OCI-M2 (cell line): ENCODE data around the gene CLEC5A.
"Not testable (repeated sequence)": the region's sequence is repeated elsewhere in the genome, so short reads cannot be mapped to it uniquely, and the experiment has no call there.

Experiments used
- DNase-seq: peaks from one replicate; lab custom pipeline; 2025; ENCODE audit not compliant: unreplicated experiment; lab: John Stamatoyannopoulos, UW

Gene CLEC5A

DNA sequence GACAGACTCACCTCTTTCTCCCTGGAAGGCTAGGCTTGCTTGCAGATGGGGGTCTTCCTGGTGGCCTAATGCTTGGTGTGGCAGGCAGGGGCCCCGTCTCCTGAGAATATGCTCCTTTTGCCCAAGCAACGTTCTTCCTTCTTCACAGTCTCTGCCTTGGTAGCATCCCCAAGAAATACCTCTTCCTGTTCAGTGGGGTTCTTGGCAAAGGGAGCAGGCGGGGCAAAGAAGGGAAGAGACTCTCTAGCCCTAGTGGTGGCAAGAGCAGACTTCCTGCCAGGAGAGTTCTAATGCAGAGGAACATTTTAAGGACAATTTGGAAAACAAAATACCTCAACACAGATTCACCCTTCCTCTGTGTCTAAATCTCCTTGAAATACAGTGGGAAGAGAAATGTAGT, at the start of gene CLEC5A:
Gene CLEC5A, minus strand, starts transcription at position 179 of the 400 bp plus-strand sequence. CDS start 682 bp downstream, outside the sequence.
- DNase-seq: no peak

GRCh38 chr7:141993354-141993753, 46.6 kb upstream of the CLEC5A start:
- no peak for DNase-seq

DNA sequence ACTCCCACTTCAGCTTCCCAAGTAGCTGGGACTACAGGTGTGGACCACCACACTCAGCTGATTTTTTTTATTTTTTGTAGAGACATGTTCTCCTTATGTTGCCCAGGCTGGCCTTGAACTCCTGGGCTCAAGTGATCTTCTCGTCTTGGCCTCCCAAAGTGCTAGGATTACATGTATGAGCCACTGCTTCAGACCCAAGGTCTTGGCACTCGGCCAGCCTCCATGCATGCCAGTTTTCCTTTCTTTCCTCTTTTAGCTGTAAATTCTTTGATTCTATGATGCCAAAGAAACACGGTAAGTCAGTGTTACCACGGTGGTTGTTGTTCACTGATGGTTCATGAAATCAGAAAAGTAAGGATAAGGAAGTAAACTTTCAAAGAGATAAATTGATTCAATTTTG, 45.9 kb upstream of the CLEC5A start:
- DNase-seq: no peak

DNA sequence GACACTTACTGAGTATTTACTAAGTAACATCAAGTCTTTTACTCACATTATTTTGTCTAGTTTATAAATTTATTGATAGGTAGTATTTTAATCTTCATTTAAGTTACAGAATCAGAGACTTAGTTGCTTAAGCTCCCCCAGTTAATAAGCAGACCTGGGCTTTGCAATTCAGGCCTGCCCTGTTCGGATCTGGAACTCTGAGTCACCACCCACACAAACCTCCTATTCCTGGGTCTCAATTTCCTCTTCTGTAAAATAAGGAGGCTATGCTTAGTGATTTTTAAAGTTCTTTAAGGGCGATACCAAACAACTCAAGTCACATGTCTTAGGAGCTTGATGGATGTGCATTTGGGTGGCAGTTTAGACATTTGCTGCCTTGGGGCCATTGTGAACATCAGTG, 45.4 kb upstream of the CLEC5A start:
- no peak for DNase-seq

- DNase-seq: no peak
Measured at GRCh38 chr7:141991140-141991539, 44.4 kb upstream of the CLEC5A start.

DNA sequence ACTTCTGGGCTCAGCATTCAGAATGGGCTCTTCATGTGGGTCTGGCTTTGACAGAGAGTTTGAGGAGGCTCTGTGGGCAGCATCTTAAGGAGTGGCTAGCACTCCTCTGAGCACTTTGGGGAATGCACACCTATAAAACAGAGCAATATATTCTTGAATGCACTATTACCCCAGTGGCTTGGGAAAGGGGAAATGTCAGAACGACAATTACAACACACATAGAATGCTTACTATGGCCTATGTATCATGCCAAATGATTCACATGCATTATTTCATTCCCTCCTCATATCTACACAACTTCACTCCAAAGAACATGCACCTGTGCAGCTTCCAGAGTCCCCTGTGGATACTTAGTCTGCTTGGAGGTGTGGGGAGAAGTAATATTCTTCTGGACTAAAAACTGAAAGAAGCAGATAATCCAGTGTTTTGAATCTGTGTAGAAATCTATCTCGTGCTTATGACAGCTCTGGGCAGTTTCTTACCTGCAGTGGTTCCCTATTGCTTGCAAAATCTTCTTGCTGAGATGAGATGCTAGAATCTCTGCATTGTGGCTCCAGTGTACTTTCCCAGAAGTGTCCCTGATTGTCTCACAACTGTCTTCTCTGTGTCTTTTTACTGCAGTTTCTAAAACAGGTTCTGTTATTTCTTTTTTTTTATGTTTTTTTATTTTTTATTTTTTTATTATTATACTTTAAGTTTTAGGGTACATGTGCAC, 43.4 kb upstream of the CLEC5A start:
- no peak for DNase-seq

- not testable (repeated sequence) for DNase-seq
Measured at GRCh38 chr7:141987803-141988202, 41.0 kb upstream of the CLEC5A start.

- no peak for DNase-seq
Measured at GRCh38 chr7:141986923-141987322, 40.1 kb upstream of the CLEC5A start.

- not testable (repeated sequence) for DNase-seq
Measured at GRCh38 chr7:141985926-141986325, 39.2 kb upstream of the CLEC5A start.

DNA sequence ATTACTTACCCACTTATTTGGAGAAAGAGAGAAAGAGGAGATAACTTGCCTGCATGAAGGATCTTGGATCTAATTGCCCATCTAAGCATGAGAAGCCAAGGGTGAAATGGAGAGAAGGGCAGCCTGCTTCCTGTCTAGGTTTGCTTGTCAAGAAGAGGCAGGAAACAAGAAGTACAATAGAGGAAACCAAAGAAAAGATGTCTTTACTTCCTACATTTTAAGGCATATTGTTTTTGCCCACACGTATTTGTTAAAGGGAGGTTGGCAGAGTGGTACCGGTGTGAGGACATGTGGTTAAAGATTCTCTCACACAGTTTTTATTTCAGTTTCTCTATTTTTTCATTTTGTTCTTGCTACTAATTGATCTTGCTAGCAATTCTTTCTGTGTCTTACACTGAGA, 32.8 kb upstream of the CLEC5A start:
- no peak for DNase-seq

DNA sequence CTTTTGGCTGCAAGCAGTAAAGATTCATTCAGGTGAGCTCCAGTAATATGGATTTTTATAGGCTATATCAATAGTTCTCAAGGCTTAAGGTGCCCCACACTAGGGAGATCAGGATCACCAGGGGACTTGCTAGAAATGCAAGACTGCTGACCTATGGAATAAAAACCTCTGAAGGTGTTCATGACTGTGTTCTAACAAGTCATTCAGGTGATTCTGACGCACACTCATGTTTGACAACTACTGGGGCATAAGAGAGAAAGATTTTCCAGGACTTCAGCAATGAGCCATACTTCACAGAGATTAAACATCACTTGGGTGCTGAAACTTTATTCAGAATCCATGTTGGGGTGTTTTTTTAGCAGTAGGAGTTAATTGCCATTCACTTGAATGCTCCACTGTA, 31.6 kb upstream of the CLEC5A start:
- DNase-seq: no peak

GRCh38 chr7:141976524-141977245, 29.9 kb upstream of the CLEC5A start:
- DNase-seq: no peak

DNA sequence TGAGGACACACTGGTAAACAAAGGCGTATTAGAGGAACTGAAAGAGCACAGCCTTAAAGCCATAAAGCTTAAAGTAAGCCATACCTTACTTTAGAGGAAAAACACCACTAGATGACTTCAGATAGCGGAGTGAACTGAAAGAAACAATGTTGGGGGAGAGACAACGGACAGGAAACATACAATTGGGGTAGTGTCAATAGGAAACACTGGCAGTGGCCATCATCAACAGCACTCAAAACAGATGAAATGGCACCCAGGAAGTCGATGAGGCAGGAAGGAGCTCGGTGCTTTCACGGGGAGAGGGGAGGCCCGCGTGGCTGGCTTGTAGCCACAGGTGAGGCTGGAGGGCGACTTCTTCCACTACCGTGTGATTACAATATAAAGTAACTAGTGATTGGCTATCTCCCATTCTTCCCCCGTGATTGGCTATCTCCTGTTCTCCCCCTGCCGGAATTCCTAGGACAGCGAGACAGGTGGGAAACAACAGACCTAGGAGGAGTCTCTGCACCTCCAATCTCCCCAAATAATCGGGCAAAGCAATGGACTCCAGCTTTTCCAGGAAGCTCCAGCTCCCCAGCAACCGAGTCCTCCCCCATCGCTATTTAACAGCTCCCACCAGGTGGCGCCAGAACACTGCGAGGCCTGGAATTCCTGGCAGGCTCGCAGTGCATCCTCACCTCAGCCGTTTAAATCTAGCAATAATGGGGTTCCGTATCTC, 29.2 kb upstream of the CLEC5A start:
- peak; percentile 31 for DNase-seq

- no peak for DNase-seq
Measured at GRCh38 chr7:141974831-141975230, 28.1 kb upstream of the CLEC5A start.

GRCh38 chr7:141973673-141974072, 26.9 kb upstream of the CLEC5A start, which contains the start of gene TAS2R38:
Gene TAS2R38, minus strand, starts transcription at chr7:141973773. Its CDS starts 84 bp downstream, at chr7:141973689.
- DNase-seq: no peak

DNA sequence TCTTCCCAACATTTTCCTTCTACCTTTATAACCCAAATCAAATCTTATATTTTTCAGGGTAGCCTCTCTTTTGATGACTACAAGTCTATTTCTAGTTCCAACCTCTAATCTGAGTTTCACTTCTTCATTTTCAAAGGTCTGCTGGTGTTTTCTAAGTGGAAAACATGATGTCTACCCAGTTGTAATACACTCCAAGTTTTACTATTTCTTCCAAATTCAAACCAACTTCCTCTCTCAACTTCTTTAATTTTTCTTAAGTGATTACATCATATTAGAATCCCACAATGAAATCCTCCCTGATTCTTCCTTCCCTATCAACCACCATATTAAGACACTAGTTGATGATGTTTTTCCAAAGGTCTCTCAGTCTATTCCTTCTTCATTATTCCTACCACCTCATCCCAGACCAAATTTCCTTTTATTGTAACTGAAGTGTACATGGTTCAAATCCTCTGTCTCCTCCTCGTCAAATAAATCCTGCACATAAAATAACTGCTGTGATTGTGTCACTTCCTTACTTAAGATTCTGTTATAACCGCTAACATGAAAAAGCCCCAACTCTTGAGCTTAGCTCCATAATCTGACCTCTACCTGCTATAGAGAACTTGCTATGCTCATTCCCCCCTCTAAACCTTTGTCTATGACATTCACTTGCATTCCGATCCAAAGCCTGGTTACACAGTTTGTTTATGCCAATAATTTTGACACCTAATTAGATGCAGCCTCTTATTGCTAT, 14.1 kb upstream of the CLEC5A start:
- DNase-seq: no peak

- no peak for DNase-seq
Measured at GRCh38 chr7:141956084-141956483, 9.3 kb upstream of the CLEC5A start.

DNA sequence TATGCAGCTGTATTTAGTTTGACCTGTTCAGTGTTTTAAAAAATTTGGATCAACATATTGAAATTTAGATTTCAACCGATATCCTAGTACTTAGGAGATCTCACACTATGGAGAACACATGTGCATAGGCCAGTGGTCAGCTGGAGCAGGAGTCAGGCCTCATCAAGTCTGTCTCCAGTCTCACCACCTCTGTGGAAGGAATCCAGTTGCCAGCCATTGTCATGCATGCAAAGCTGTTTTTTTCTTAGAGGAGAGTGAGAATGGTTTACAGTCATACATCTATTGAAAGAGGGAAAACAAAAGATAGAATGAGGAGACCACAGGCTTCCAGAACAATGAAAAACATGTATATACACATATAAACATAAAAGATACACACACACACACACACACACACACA, 7.6 kb upstream of the CLEC5A start:
- DNase-seq: no peak

GRCh38 chr7:141952461-141952860, 5.7 kb upstream of the CLEC5A start:
- DNase-seq: no peak

- DNase-seq: no peak
Measured at GRCh38 chr7:141950806-141951205, 4.0 kb upstream of the CLEC5A start.

GRCh38 chr7:141949911-141950310, 3.1 kb upstream of the CLEC5A start:
- no peak for DNase-seq
